ENCODE results near the gene NXPE3. TPM values are rescaled to one million over a fixed set of nuclear protein-coding genes. Genes with fewer than 3 reads are reported as not detected.
"Not testable (repeated sequence)": the region's sequence is repeated elsewhere in the genome, so short reads cannot be mapped to it uniquely, and the experiment has no call there.

NXPE3 gene
- total RNA-seq, 2 donors from 2014 or later: 34.2 to 35.1 TPM

- DNase-seq (no peak), ATAC-seq (peak in 1 of 2 donors; percentile 38)
- intact Hi-C loops (cut with DNase I): no loop called here
Measured at GRCh38 chr3:101862416-101863165, 83.6 kb downstream of the NXPE3 start.

- intact Hi-C loops (cut with DNase I); ATAC-seq: not testable (repeated sequence)
Measured at GRCh38 chr3:101864926-101865325, 85.9 kb downstream of the NXPE3 start.

GRCh38 chr3:101865751-101866509, 86.9 kb downstream of the NXPE3 start:
- ATAC-seq (no peak), DNase-seq (no peak)
- intact Hi-C loops (cut with DNase I): no loop called here

More at GRCh38 chr3:101864926-101865325, 85.9 kb downstream of the NXPE3 start:
- not testable (repeated sequence) for DNase-seq

GRCh38 chr3:101867511-101867910, 88.5 kb downstream of the NXPE3 start:
- ATAC-seq: no peak
- intact Hi-C loops (cut with DNase I): no loop called here
- no peak for DNase-seq

GRCh38 chr3:101867996-101868395, 89.0 kb downstream of the NXPE3 start:
- intact Hi-C loops (cut with DNase I): no loop called here
- DNase-seq (no peak), ATAC-seq (no peak)

- ATAC-seq: peak; percentile 74 to 87
- intact Hi-C loops (cut with DNase I): no loop called here
- DNase-seq: peak; percentile 78
Measured at GRCh38 chr3:101868534-101869464, 89.8 kb downstream of the NXPE3 start.

- intact Hi-C loops (cut with DNase I): no loop called here
- ATAC-seq (no peak), DNase-seq (no peak)
Measured at GRCh38 chr3:101870138-101870537, 91.1 kb downstream of the NXPE3 start.

GRCh38 chr3:101873619-101874018, 94.6 kb downstream of the NXPE3 start:
- intact Hi-C loops (cut with DNase I): no loop called here
- no peak for DNase-seq
- no peak for ATAC-seq

- ATAC-seq (no peak), DNase-seq (no peak)
- intact Hi-C loops (cut with DNase I): no loop called here
Measured at GRCh38 chr3:101876142-101876541, 97.1 kb downstream of the NXPE3 start.

Other genes with a start within 250 kb of the NXPE3 start
- gene TRMT10C, start 217.3 kb upstream of the NXPE3 start, total RNA-seq: 10 to 100 TPM; 21.2 to 23.6 TPM
- 100 to 1,000 TPM; 108 to 122 TPM for gene PCNP, start 205.0 kb upstream of the NXPE3 start, total RNA-seq
- 10 to 100 TPM in 1 of 2 donors, 1 to 10 TPM in 1; 8.3 to 10.3 TPM for gene ZBTB11, start 102.1 kb upstream of the NXPE3 start, total RNA-seq
- gene RPL24, start 92.5 kb upstream of the NXPE3 start, total RNA-seq: 100 to 1,000 TPM; 824 to 885 TPM
- gene CEP97, start 54.6 kb upstream of the NXPE3 start, total RNA-seq: 1 to 10 TPM; 5.1 to 6.1 TPM
- 10 to 100 TPM; 34.9 to 39.7 TPM for gene NFKBIZ, start 70.3 kb downstream of the NXPE3 start, total RNA-seq